Tibial nerve (tissue), 4 donors: ENCODE results near the gene ATP9B.

Experiments
- EP300 ChIP-seq, 2 donors: sonication (generic); formaldehyde crosslinking; IDR thresholded peaks; one replicate each; pipeline ENCODE4 v1.6.1; 2017; ENCODE audit warnings: antibody characterized with exemption in 2 of 2, mild to moderate bottlenecking in 1 of 2
- TF ChIP-seq, protein P1 (sequence below), 5 experiments: fragments of 200-600 bp in 3 of 5; fragments of 450-650 bp in 2 of 5; sonication (generic) in 3 of 5; IDR thresholded peaks; one replicate each; pipeline ENCODE4 v1.5.1; 2016 to 2019; ENCODE audit warnings: antibody characterized with exemption in 5 of 5, mild to moderate bottlenecking in 3 of 5, moderate library complexity in 2 of 5

DNA sequence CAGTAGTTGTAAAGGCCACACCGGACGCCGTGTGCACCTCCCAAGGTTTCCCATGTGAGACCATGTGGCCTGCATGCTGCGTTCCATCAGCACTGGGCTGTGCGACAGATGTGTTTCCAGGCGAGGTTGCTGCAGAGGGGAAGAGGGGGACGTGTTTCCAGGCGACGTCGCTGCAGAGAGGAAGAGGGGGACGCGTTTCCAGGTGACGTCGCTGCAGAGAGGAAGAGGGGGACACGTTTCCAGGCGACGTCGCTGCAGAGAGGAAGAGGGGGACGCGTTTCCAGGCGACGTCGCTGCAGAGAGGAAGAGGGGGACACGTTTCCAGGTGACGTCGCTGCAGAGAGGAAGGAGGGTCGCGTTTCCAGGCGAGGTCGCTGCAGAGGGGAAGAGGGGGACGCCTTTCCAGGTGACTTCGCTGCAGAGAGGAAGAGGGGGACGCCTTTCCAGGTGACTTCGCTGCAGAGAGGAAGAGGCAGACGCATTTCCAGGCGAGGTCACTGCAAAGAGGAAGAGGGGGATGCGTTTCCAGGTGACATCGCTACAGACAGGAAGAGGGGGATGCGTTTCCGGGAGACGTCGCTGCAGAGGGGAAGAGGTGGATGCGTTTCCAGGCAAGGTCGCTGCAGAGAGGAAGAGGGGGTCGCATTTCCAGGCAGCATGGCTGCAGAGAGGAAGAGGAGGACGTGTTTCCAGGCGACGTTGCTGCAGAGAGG, 351.0 kb downstream of the ATP9B start:
- TF ChIP-seq, protein P1, sequence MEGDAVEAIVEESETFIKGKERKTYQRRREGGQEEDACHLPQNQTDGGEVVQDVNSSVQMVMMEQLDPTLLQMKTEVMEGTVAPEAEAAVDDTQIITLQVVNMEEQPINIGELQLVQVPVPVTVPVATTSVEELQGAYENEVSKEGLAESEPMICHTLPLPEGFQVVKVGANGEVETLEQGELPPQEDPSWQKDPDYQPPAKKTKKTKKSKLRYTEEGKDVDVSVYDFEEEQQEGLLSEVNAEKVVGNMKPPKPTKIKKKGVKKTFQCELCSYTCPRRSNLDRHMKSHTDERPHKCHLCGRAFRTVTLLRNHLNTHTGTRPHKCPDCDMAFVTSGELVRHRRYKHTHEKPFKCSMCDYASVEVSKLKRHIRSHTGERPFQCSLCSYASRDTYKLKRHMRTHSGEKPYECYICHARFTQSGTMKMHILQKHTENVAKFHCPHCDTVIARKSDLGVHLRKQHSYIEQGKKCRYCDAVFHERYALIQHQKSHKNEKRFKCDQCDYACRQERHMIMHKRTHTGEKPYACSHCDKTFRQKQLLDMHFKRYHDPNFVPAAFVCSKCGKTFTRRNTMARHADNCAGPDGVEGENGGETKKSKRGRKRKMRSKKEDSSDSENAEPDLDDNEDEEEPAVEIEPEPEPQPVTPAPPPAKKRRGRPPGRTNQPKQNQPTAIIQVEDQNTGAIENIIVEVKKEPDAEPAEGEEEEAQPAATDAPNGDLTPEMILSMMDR (IDR thresholded peaks at IDR 0.05): no peak
- no peak for TF ChIP-seq EP300 (IDR thresholded peaks at IDR 0.05)
